ENCODE measurements around the gene TADA3. TPM values are rescaled to one million over a fixed set of nuclear protein-coding genes. Genes with fewer than 3 reads are reported as not detected.

Gene TADA3
- total RNA-seq, 1 donor from 2014 or later, result 54.5 TPM

DNA sequence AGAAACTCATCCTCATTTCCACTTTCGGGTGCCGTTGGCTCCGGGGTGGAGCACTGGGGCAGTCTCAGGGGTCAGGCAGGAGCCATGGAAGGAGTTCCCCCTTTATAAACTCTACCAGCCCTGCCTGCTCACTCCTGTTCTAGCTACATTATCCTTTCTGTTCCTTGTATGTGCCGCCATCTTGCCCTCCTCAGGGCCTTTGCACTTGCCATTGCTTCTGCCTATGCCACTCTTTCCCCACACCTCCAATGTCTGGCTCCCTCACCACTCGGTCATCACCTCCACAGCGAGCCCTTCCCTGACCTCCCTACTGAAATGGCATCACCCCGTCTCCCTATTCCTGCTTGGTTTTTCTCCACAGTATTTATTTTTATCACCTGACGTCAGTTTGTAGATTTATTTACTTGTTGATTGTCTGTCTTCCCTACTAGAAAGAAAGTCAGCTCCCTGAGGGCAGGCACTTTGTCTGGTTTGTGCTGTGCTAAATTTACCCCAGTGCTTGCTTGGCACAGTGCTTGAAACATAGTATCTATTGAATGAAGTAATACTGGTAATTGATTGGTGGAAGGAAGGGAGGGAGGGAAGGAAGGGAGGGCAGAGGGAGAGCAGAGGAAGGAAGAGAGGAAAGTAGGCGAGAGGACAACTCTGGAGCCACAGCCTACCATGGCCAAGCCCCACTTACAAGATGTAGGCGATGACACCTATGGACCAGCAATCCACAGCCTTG, 31.3 kb downstream of the TADA3 start:
- H3K36me3 Mint-ChIP-seq (ENCODE audit: low read depth, unreplicated experiment), result peaks cover 36% of the 10 kb centered on the region

DNA sequence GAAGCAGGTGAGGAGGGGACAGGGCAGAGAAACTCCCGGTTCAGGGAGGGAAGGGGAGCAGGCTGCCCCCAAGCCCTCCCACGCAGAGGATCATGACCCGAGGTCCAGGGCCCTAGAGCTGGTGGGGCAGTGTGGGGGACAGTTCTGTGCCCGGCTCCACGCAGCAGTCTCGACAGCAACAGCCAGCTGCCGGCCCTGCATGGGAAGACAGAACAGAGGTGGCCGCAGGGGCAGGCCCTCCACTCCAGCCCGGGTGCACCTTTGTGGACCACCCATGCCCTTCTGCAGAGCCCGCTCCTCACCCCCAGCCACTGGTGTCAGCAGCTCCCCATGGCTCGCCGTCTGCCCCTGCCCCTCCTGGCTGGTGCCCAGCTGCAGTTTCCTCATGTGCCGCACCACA, 34.8 kb downstream of the TADA3 start:
- DNase-seq (ENCODE audit: low read depth) (no peak), FAIRE-seq (no peak)
- peaks cover 6% of the 10 kb centered on the region for H3K4me1 Mint-ChIP-seq (ENCODE audit: low read depth, unreplicated experiment)
- Histone ChIP-seq H3K79me2 (ENCODE audit: insufficient read depth, low read length) (no peaks in the 10 kb centered on the region), H2AFZ (ENCODE audit: low read depth, low read length) (no peak overlapping the region), H3K36me3 (ENCODE audit: insufficient read depth, low read length) (peaks cover 6% of the 10 kb centered on the region), H3K4me3 (ENCODE audit: insufficient read depth, low read depth, low read length) (no peak overlapping the region), H3K4me1 (ENCODE audit: insufficient read depth, low read length) (peaks cover 3% of the 10 kb centered on the region), H3K27ac (ENCODE audit: low read depth, low read length) (no peak overlapping the region), H3K4me2 (ENCODE audit: low read length) (no peak overlapping the region), H3K27me3 (ENCODE audit: insufficient read depth, low read length) (no peaks in the 10 kb centered on the region), H3K9ac (ENCODE audit: low read length) (no peak overlapping the region), H3K9me3 (ENCODE audit: insufficient read depth, low read depth, low read length) (no peaks in the 10 kb centered on the region), H4K20me1 (ENCODE audit: insufficient read depth, low read length) (no peaks in the 10 kb centered on the region)
- no peak overlapping the region for H3K4me3 Mint-ChIP-seq (ENCODE audit: unreplicated experiment)
- no peaks in the 10 kb centered on the region for H3K9me3 Mint-ChIP-seq (ENCODE audit: unreplicated experiment)
- H3K36me3 Mint-ChIP-seq (ENCODE audit: low read depth, unreplicated experiment), result peaks cover 35% of the 10 kb centered on the region
- no peaks in the 10 kb centered on the region for H3K27me3 Mint-ChIP-seq (ENCODE audit: low read depth, unreplicated experiment)
- H3K27ac Mint-ChIP-seq (ENCODE audit: unreplicated experiment), result no peak overlapping the region
- TF ChIP-seq, protein P1, sequence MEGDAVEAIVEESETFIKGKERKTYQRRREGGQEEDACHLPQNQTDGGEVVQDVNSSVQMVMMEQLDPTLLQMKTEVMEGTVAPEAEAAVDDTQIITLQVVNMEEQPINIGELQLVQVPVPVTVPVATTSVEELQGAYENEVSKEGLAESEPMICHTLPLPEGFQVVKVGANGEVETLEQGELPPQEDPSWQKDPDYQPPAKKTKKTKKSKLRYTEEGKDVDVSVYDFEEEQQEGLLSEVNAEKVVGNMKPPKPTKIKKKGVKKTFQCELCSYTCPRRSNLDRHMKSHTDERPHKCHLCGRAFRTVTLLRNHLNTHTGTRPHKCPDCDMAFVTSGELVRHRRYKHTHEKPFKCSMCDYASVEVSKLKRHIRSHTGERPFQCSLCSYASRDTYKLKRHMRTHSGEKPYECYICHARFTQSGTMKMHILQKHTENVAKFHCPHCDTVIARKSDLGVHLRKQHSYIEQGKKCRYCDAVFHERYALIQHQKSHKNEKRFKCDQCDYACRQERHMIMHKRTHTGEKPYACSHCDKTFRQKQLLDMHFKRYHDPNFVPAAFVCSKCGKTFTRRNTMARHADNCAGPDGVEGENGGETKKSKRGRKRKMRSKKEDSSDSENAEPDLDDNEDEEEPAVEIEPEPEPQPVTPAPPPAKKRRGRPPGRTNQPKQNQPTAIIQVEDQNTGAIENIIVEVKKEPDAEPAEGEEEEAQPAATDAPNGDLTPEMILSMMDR (IDR thresholded peaks at IDR 0.05; ENCODE audit: insufficient read depth, low read depth, low read length), result no peak
- no peak for TF ChIP-seq EZH2 (IDR thresholded peaks at IDR 0.05; ENCODE audit: insufficient read depth, low read length)

More for the DNA sequence above, 31.3 kb downstream of the TADA3 start:
- H3K4me1 Mint-ChIP-seq (ENCODE audit: low read depth, unreplicated experiment), result no peaks in the 10 kb centered on the region
- H3K4me3 ChIP-seq (ENCODE audit: insufficient read depth, low read depth, low read length), result no peak overlapping the region
- no peak for DNase-seq (ENCODE audit: low read depth)
- no peak overlapping the region for H2AFZ ChIP-seq (ENCODE audit: low read depth, low read length)
- no peaks in the 10 kb centered on the region for H3K27me3 ChIP-seq (ENCODE audit: insufficient read depth, low read length)
- H3K27ac ChIP-seq (ENCODE audit: low read depth, low read length), result no peak overlapping the region
- no peak overlapping the region for H3K4me2 ChIP-seq (ENCODE audit: low read length)
- peaks cover 6% of the 10 kb centered on the region for H3K36me3 ChIP-seq (ENCODE audit: insufficient read depth, low read length)
- no peaks in the 10 kb centered on the region for H3K9me3 Mint-ChIP-seq (ENCODE audit: unreplicated experiment)
- H3K9ac ChIP-seq (ENCODE audit: low read length), result no peak overlapping the region
- H3K9me3 ChIP-seq (ENCODE audit: insufficient read depth, low read depth, low read length), result no peaks in the 10 kb centered on the region
- H3K79me2 ChIP-seq (ENCODE audit: insufficient read depth, low read length), result no peaks in the 10 kb centered on the region
- no peak for FAIRE-seq
- H4K20me1 ChIP-seq (ENCODE audit: insufficient read depth, low read length), result no peaks in the 10 kb centered on the region
- H3K4me1 ChIP-seq (ENCODE audit: insufficient read depth, low read length), result no peaks in the 10 kb centered on the region
- no peaks in the 10 kb centered on the region for H3K27me3 Mint-ChIP-seq (ENCODE audit: low read depth, unreplicated experiment)
- TF ChIP-seq, protein P1 (IDR thresholded peaks at IDR 0.05; ENCODE audit: insufficient read depth, low read depth, low read length), result no peak
- no peak for TF ChIP-seq EZH2 (IDR thresholded peaks at IDR 0.05; ENCODE audit: insufficient read depth, low read length)
- H3K4me3 Mint-ChIP-seq (ENCODE audit: unreplicated experiment), result no peak overlapping the region
- no peak overlapping the region for H3K27ac Mint-ChIP-seq (ENCODE audit: unreplicated experiment)

DNA sequence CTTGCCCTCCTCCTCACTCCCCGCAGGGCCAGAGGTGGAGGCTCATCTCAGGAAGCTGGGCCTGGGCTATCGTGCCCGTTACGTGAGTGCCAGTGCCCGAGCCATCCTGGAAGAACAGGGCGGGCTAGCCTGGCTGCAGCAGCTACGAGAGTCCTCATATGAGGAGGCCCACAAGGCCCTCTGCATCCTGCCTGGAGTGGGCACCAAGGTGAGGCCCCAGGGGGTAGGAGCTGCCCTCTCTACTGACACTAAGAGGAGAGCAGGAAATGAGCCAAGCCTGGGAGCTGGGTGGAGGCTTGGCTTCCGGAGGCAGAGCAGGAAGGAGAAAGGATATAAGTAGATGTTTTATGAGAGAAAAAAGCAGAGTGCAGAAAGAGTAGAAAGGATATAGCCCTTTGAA, 37.6 kb downstream of the TADA3 start:
- Histone ChIP-seq H3K4me2 (ENCODE audit: low read length) (peak overlapping the region; percentile 4), H3K9ac (ENCODE audit: low read length) (no peak overlapping the region), H3K27ac (ENCODE audit: low read depth, low read length) (no peak overlapping the region), H2AFZ (ENCODE audit: low read depth, low read length) (no peak overlapping the region), H3K36me3 (ENCODE audit: insufficient read depth, low read length) (peaks cover 6% of the 10 kb centered on the region), H3K9me3 (ENCODE audit: insufficient read depth, low read depth, low read length) (no peaks in the 10 kb centered on the region), H3K4me3 (ENCODE audit: insufficient read depth, low read depth, low read length) (no peak overlapping the region), H3K4me1 (ENCODE audit: insufficient read depth, low read length) (peaks cover 12% of the 10 kb centered on the region), H3K79me2 (ENCODE audit: insufficient read depth, low read length) (peaks cover 20% of the 10 kb centered on the region), H3K27me3 (ENCODE audit: insufficient read depth, low read length) (no peaks in the 10 kb centered on the region), H4K20me1 (ENCODE audit: insufficient read depth, low read length) (no peaks in the 10 kb centered on the region)
- Mint-ChIP-seq H3K36me3 (ENCODE audit: low read depth, unreplicated experiment) (peaks cover 25% of the 10 kb centered on the region), H3K27ac (ENCODE audit: unreplicated experiment) (no peak overlapping the region), H3K27me3 (ENCODE audit: low read depth, unreplicated experiment) (no peaks in the 10 kb centered on the region), H3K9me3 (ENCODE audit: unreplicated experiment) (no peaks in the 10 kb centered on the region), H3K4me1 (ENCODE audit: low read depth, unreplicated experiment) (peaks cover 13% of the 10 kb centered on the region), H3K4me3 (ENCODE audit: unreplicated experiment) (no peak overlapping the region)
- no peak for TF ChIP-seq EZH2 (IDR thresholded peaks at IDR 0.05; ENCODE audit: insufficient read depth, low read length)
- TF ChIP-seq, protein P1 (IDR thresholded peaks at IDR 0.05; ENCODE audit: insufficient read depth, low read depth, low read length), result no peak
- DNase-seq (ENCODE audit: low read depth) (no peak), FAIRE-seq (no peak)
